ENCODE data around the gene CFAP77.

Gene CFAP77

DNA sequence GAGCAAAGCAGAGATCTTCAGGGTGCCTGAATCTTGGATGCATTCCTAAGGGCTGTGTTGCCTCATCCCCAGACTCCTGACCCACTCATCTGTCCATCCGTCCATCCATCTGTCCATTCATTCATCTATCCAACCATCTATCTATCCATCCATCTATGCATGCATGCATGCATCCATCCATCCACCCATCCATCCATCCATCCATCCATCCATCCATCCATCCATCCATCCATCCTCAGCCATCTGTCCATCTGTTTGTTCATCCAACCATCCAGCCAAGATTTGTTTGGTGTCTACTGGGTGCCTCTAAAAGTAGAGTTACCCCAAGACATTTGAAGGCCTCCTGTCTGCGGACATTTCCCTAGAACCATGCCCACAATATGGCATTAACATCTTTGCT, 144.7 kb downstream of the CFAP77 start:
- TF ChIP-seq, protein P1, sequence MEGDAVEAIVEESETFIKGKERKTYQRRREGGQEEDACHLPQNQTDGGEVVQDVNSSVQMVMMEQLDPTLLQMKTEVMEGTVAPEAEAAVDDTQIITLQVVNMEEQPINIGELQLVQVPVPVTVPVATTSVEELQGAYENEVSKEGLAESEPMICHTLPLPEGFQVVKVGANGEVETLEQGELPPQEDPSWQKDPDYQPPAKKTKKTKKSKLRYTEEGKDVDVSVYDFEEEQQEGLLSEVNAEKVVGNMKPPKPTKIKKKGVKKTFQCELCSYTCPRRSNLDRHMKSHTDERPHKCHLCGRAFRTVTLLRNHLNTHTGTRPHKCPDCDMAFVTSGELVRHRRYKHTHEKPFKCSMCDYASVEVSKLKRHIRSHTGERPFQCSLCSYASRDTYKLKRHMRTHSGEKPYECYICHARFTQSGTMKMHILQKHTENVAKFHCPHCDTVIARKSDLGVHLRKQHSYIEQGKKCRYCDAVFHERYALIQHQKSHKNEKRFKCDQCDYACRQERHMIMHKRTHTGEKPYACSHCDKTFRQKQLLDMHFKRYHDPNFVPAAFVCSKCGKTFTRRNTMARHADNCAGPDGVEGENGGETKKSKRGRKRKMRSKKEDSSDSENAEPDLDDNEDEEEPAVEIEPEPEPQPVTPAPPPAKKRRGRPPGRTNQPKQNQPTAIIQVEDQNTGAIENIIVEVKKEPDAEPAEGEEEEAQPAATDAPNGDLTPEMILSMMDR (IDR thresholded peaks at IDR 0.05; ENCODE audit: borderline replicate concordance, insufficient read depth, low read depth, low read length), result no peak
- no peak overlapping the region for H3K4me3 ChIP-seq (ENCODE audit: low read depth, low read length)

DNA sequence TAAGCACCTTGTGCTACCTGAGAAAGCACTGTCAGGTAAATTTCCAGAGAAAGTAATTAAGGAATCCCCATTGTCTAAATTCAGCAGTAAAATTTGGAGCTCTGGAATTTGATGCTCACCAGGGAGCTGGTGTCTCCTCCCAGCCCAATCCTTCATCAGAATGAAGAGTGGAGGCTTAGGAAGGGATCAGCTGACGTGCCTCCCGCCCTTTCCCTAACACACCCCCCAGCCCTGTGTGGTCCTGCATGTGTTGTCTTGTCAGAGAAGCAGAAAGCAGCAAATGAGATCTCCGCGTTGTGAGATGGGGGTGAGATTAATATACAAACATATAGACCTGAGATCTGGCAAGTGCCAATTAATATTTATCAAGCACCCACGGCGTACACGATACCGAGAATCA, 145.5 kb downstream of the CFAP77 start:
- no peak overlapping the region for H3K4me3 ChIP-seq (ENCODE audit: low read depth, low read length)
- TF ChIP-seq, protein P1 (IDR thresholded peaks at IDR 0.05; ENCODE audit: borderline replicate concordance, insufficient read depth, low read depth, low read length), result no peak

DNA sequence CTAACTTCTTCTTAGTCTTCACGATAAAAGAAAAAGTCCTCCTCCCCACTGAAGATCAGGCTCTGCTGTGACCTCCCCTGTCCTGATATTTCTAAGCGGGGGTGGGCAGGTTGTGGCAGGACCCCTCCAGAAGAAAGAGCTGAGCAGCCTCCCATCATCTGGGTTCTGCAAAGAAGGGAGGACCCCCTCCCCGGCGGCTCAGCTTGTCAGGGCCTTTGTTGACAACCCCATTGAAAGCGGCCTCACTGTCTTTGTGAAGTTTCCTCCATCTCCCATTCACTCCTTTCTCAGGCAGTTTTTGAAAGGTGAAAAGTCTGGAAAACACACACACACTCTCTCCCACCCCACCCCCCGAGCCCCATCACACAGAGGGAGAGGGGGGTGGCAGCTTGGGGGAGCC, 146.2 kb downstream of the CFAP77 start:
- TF ChIP-seq, protein P1 (IDR thresholded peaks at IDR 0.05; ENCODE audit: borderline replicate concordance, insufficient read depth, low read depth, low read length), result no peak
- no peak overlapping the region for H3K4me3 ChIP-seq (ENCODE audit: low read depth, low read length)

DNA sequence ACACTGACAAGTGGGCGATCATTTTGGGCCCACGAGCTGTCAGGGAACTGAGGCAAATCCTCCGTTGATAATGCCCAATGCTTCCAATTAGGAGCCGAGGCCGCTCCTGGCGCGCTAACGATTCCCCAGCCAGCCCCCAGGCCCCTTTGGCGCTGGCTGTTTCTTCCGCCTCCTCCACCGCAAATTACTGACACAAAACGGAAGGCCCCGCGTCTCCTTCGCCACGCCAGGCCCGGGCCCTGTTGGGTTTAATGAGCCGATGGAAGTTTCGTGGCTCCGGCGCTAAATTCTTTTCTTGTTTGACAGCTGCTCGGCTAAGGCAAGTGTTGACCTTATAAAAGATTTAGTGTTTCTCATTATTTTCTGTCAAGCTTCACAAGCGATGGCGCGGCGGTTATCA, 146.7 kb downstream of the CFAP77 start:
- no peak overlapping the region for H3K4me3 ChIP-seq (ENCODE audit: low read depth, low read length)
- TF ChIP-seq, protein P1 (IDR thresholded peaks at IDR 0.05; ENCODE audit: borderline replicate concordance, insufficient read depth, low read depth, low read length), result no peak

DNA sequence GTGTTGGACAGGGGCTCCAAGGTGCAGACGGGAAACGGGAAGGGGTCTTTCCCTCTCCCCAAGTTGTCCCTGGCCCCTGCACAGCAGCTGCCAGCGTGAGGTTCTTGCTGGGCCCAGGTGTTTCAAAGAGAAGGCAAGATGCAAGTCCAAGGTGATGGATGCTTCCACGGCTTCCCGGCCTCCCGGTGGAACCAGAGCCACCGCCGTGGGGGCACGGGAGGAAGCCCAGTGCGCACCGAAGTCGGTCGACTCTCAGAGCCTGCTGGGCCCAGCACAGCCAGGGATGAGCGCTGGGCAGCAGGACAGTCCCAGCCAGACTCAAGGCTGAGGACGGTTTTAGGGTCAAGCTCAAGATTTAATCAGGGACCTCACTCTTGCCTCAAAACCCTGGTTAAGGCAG, 147.1 kb downstream of the CFAP77 start:
- TF ChIP-seq, protein P1 (IDR thresholded peaks at IDR 0.05; ENCODE audit: borderline replicate concordance, insufficient read depth, low read depth, low read length), result no peak
- H3K4me3 ChIP-seq (ENCODE audit: low read depth, low read length), result no peak overlapping the region

DNA sequence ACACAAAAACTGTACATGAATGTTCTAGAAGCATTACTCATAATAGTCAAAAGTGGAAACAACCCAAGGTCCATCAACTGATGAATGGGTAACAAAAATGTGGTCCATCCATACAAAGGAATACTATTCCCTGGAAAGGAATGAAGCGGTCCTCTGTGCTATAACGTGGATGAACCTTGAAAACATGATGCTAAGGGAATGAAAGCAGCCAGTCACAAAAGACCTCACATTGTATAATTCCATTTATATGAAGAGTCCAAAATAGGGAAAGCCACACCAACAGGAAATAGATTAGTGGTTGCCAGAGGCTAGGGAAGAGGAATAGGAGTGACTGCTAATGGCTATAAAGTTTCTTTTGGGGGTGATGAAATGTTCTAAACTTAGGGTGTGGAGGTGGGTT, 149.7 kb downstream of the CFAP77 start:
- TF ChIP-seq, protein P1 (IDR thresholded peaks at IDR 0.05; ENCODE audit: borderline replicate concordance, insufficient read depth, low read depth, low read length), result no peak
- no peak overlapping the region for H3K4me3 ChIP-seq (ENCODE audit: low read depth, low read length)

DNA sequence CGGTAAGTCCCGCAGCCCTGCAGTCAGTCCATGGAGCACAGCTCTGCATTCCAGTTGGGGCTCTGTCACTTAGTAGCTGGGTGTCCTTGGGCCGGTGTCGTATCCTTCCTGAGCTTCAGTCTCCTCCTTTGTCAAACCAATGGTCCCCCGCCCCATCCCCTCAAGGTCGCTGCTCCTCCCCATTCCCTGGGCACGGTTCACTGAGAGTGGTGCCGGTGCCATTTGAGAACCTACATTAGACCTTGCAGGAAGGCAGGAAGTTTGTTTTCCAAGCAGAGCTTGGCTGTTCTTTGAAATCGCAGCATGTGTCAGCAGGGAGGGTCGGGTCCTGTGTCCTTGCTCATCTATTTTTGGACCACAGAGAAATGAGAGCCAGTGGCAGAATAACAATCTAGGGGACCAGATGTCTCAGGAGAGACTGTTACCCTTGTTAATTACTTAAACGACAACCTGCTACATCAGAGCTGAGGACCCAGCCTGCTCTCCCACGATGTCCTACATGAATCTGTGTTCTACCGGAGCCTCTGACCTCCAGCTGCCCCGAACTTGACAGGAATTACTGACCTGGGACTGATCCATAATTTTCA, 150.7 kb downstream of the CFAP77 start:
- no peak overlapping the region for H3K4me3 ChIP-seq (ENCODE audit: low read depth, low read length)
- TF ChIP-seq, protein P1 (IDR thresholded peaks at IDR 0.05; ENCODE audit: borderline replicate concordance, insufficient read depth, low read depth, low read length), result no peak

Data from GM12875 (cell line).